HCT116 (cell line): ENCODE data around the gene FAM89B. TPM values are rescaled to one million over a fixed set of nuclear protein-coding genes. Genes with fewer than 3 reads are reported as not detected.

Source experiments
- ATAC-seq: fragments of 200-7000 bp; cut with Tn5 transposase; 2 replicates; pipeline ENCODE4 v1.9.1; 2020; ENCODE audit warnings: mild to moderate bottlenecking, moderate library complexity
- BruUV-seq: library from RNA; stranded (reverse); fragments of 400-500 nt; replicated peaks from 2 replicates; lab custom pipeline; 2021; lab: Mats Ljungman, UMichigan
- CTCF ChIA-PET: fragments of 300-600 bp; sonication (Branson Sonifier 250); formaldehyde crosslinking; loops from one replicate; lab custom pipeline; 2021; ENCODE audit warnings: antibody characterized with exemption; lab: Charles Lee
- POLR2A ChIA-PET: fragments of 300-600, 350-600 bp; sonication (Branson Sonifier 250); formaldehyde crosslinking; loops from one replicate; lab custom pipeline; 2021; ENCODE audit warnings: antibody characterized with exemption; lab: Charles Lee
- RAD21 ChIA-PET, 2 experiments: fragments of 300-600 bp; sonication (Branson Sonifier 250); formaldehyde crosslinking; loops; one replicate each; lab custom pipeline; 2023; ENCODE audit warnings: low total read pairs in 2 of 2; ENCODE audit not compliant: uncharacterized antibody in 2 of 2, unreplicated experiment in 2 of 2, low non-redundant PET in 1 of 2; lab: Charles Lee
- DNase-seq: peaks from one replicate; pipeline ENCODE4 v3.0.0-alpha.2; 2010; ENCODE audit warnings: low read depth, low spot score
- H2AFZ ChIP-seq: fragments of 200-600 bp; shearing (Covaris generic), sonication (generic); 2 replicates; pipeline ENCODE4 v1.6.1; 2017; ENCODE audit warnings: low read depth, mixed run types, mixed read lengths, antibody characterized with exemption, low read length; ENCODE audit not compliant: poor library complexity, severe bottlenecking
- H3K27ac ChIP-seq: 2 replicates; pipeline ENCODE4 v1.5.1; 2012; ENCODE audit warnings: low read depth, low read length
- H3K27me3 ChIP-seq: fragments of 200-600 bp; sonication (generic); 2 replicates; pipeline ENCODE4 v1.6.1; 2016; ENCODE audit warnings: mixed run types, low read length, mixed read lengths; ENCODE audit not compliant: insufficient read depth
- H3K36me3 ChIP-seq, 2 experiments: fragments of 200-500 bp in 1 of 2; fragments of 200-600 bp in 1 of 2; sonication (Bioruptor generic) in 1 of 2; sonication (generic) in 1 of 2; 2 replicates each; pipeline versions ENCODE4 v1.5.1 to v1.6.1; 2014 to 2016; ENCODE audit warnings: low read length in 2 of 2, inconsistent platforms in 1 of 2, mixed read lengths in 1 of 2, mixed run types in 1 of 2; ENCODE audit not compliant: insufficient read depth in 2 of 2, control insufficient read depth in 1 of 2
- H3K4me1 ChIP-seq, 2 experiments: fragments of 200-600 bp in 1 of 2; sonication (generic) in 1 of 2; 2 replicates each; pipeline versions ENCODE4 v1.5.1 to v1.6.1; 2012 to 2017; ENCODE audit warnings: low read length in 2 of 2, inconsistent platforms in 1 of 2, mild to moderate bottlenecking in 1 of 2, mixed read lengths in 1 of 2, mixed run types in 1 of 2, moderate library complexity in 1 of 2; ENCODE audit not compliant: insufficient read depth in 2 of 2, control insufficient read depth in 1 of 2
- H3K4me2 ChIP-seq: fragments of 200-600 bp; sonication (generic); 2 replicates; pipeline ENCODE4 v1.6.1; 2017; ENCODE audit warnings: mixed run types, low read length, mixed read lengths
- H3K4me3 ChIP-seq, 2 experiments: fragments of 200-600 bp in 1 of 2; sonication (generic) in 1 of 2; replicated peaks in 1 of 2; 2 replicates each; pipeline ENCODE4 v1.5.1; 2011 to 2016; ENCODE audit warnings: low read length in 2 of 2, control low read depth in 1 of 2, low read depth in 1 of 2, mild to moderate bottlenecking in 1 of 2, mixed read lengths in 1 of 2, mixed run types in 1 of 2
- H3K79me2 ChIP-seq: fragments of 200-600 bp; sonication (generic); 2 replicates; pipeline ENCODE4 v1.6.1; 2017; ENCODE audit warnings: mild to moderate bottlenecking, mixed run types, low read length, moderate library complexity, mixed read lengths; ENCODE audit not compliant: insufficient read depth
- H3K9ac ChIP-seq: fragments of 200-600 bp; sonication (generic); 2 replicates; pipeline ENCODE4 v1.6.1; 2016; ENCODE audit warnings: low read length, mixed read lengths
- H3K9me2 ChIP-seq: fragments of 200-600 bp; sonication (generic), shearing (Covaris generic); 2 replicates; pipeline ENCODE4 v1.6.1; 2017; ENCODE audit warnings: mixed run types, mild to moderate bottlenecking, moderate library complexity; ENCODE audit not compliant: insufficient read depth
- H3K9me3 ChIP-seq, 2 experiments: fragments of 200-500 bp in 1 of 2; fragments of 200-600 bp in 1 of 2; sonication (Bioruptor generic) in 1 of 2; sonication (generic) in 1 of 2; 2 replicates each; pipeline ENCODE4 v1.6.1; 2014 to 2017; ENCODE audit warnings: low read length in 2 of 2, mixed read lengths in 2 of 2, inconsistent platforms in 1 of 2, low read depth in 1 of 2, mild to moderate bottlenecking in 1 of 2, mixed run types in 1 of 2, moderate library complexity in 1 of 2; ENCODE audit not compliant: control insufficient read depth in 1 of 2, insufficient read depth in 1 of 2
- H4K20me1 ChIP-seq: fragments of 200-600 bp; sonication (generic), shearing (Covaris generic); 2 replicates; pipeline ENCODE4 v1.6.1; 2017; ENCODE audit warnings: mixed run types, mild to moderate bottlenecking, moderate library complexity; ENCODE audit not compliant: insufficient read depth
- CBX3 ChIP-seq: IDR thresholded peaks from 2 replicates; pipeline ENCODE4 v1.6.1; 2012; ENCODE audit warnings: low read depth
- CEBPB ChIP-seq: IDR thresholded peaks from 2 replicates; pipeline ENCODE4 v1.6.1; 2012; ENCODE audit warnings: low read depth
- ELF1 ChIP-seq: IDR thresholded peaks from 2 replicates; pipeline ENCODE4 v1.6.1; 2012; ENCODE audit warnings: low read depth, borderline replicate concordance
- EZH2 ChIP-seq: fragments of 200-600 bp; sonication (generic); IDR thresholded peaks from 2 replicates; pipeline ENCODE4 v1.6.1; 2017; ENCODE audit warnings: antibody characterized with exemption, mixed run types
- EZH2phosphoT487 ChIP-seq: fragments of 200-600 bp; IDR thresholded peaks from 2 replicates; pipeline ENCODE4 v1.6.1; 2018; ENCODE audit warnings: antibody characterized with exemption, borderline replicate concordance
- FOSL1 ChIP-seq: IDR thresholded peaks from 2 replicates; pipeline ENCODE4 v1.6.1; 2012; ENCODE audit warnings: low read depth
- JUND ChIP-seq: IDR thresholded peaks from 2 replicates; pipeline ENCODE4 v1.6.1; 2012
- POLR2A ChIP-seq: IDR thresholded peaks from 2 replicates; pipeline ENCODE4 v1.7.0; 2011; ENCODE audit warnings: borderline replicate concordance; ENCODE audit not compliant: insufficient read depth, insufficient read length; ENCODE audit errors: extremely low read depth
- POLR2AphosphoS5 ChIP-seq: IDR thresholded peaks from 2 replicates; pipeline ENCODE4 v1.6.1; 2011; ENCODE audit warnings: mild to moderate bottlenecking, low read depth, low read length, moderate library complexity
- SP1 ChIP-seq: IDR thresholded peaks from 2 replicates; pipeline ENCODE4 v1.6.1; 2012; ENCODE audit warnings: low read depth
- TCF7L2 ChIP-seq: IDR thresholded peaks from 2 replicates; pipeline ENCODE4 v1.7.0; 2011; ENCODE audit warnings: borderline replicate concordance, inconsistent platforms; ENCODE audit not compliant: insufficient read depth, insufficient read length; ENCODE audit errors: extremely low read depth
- intact Hi-C: fragments of 100-400 bp; cut with micrococcal nuclease; formaldehyde crosslinking; loops from 2 replicates; pipeline ENCODE4 v1.10.0; 2022
- total RNA-seq: library from RNA; stranded (reverse); gene quantifications from one replicate; pipeline ENCODE4 v1.2.1, GENCODE V29; 2021; ENCODE audit not compliant: unreplicated experiment
- TF ChIP-seq, protein P1 (sequence below): IDR thresholded peaks from 2 replicates; pipeline ENCODE4 v1.6.1; 2012
- TF ChIP-seq, protein P2 (sequence below): IDR thresholded peaks from 2 replicates; pipeline ENCODE4 v1.6.1; 2012; ENCODE audit warnings: low read depth
- TF ChIP-seq, protein P3 (sequence below): IDR thresholded peaks from 2 replicates; pipeline ENCODE4 v1.6.1; 2012
- TF ChIP-seq, protein P4 (sequence below), 3 experiments: fragments of 200-600 bp in 1 of 3; sonication (generic) in 1 of 3; IDR thresholded peaks in 2 of 3; conservative IDR thresholded peaks in 1 of 3; 2 replicates each; pipeline ENCODE4 v1.5.1; 2012 to 2017; ENCODE audit warnings: low read depth in 2 of 3, low read length in 2 of 3, antibody characterized with exemption in 1 of 3, borderline replicate concordance in 1 of 3, control low read depth in 1 of 3, mild to moderate bottlenecking in 1 of 3, mixed read lengths in 1 of 3, mixed run types in 1 of 3, moderate library complexity in 1 of 3; ENCODE audit not compliant: insufficient read depth in 1 of 3

Gene FAM89B
- total RNA-seq, 1 experiment from 2014 or later, result 60.0 TPM

DNA sequence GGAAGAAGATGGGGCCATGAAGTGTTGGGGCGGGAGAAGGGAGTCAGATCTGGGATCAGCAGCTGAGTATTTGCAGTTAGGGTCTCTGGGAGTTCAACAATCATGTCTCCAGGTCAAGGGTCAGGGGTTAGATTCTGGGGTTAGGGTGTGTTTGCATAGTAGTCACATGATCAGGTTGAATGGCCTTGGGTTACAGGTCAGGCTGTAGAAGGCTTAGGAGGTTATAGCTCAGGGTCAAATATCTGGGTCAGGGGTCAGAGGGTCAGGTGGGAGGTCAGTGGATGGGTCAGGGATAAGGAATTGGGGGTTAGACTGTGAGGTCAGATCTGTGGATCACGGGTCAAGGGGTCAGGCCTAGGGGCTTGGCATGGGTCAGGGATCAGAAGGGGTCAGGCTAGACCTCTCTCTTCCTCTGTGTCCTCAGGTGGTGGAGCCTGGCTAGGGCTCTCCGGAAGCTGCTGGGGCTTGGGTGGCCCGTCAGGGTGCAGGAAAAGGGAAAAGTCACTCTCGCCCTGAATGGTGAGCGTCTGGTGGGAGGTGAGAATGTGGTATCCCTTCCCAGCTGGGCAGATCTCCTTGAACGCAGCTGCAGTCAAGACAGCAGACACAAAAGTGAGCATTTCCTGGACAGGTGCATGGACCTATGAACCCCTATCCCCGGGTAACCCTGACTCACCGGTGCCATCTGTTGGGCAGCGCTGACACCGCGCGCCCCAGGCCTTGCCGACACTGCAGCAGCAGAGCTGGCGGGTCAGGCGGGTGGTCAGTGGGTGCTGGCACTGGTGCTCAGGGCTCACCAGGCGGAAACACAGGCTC is 20.6 kb upstream of the FAM89B start:
- ChIA-PET RAD21 (interaction anchor here in 1 of 2 experiments (0.6 to 1.5 kb wide), 2 partner anchors 9 to 12 kb away, joined by 3 to 5 read pairs; no protein-coding TSS in a partner anchor), POLR2A (interaction anchor here (0.8 to 2.0 kb wide), 8 partner anchors 9 to 219 kb away, joined by 3 to 7 read pairs (median 4); partner anchors contain the start of genes DPF2, NEAT1 and ZNRD2), CTCF (interaction anchor here (0.7 to 3.7 kb wide), 6 partner anchors 9 to 44 kb away, joined by 3 to 25 read pairs (median 4); partner anchors contain the start of gene ZNRD2)
- Histone ChIP-seq H4K20me1 (no peaks in the 10 kb centered on the region), H3K4me3 (peak overlapping the region; percentile 34 to 50), H3K79me2 (peaks cover 20% of the 10 kb centered on the region), H3K4me1 (peaks cover 58 to 65% of the 10 kb centered on the region in 2 experiments), H3K4me2 (peak overlapping the region; percentile 78), H3K27me3 (no peaks in the 10 kb centered on the region), H3K36me3 (peaks cover 5 to 12% of the 10 kb centered on the region in 2 experiments), H2AFZ (no peak overlapping the region), H3K9me2 (no peaks in the 10 kb centered on the region), H3K27ac (peak overlapping the region; percentile 70), H3K9ac (peak overlapping the region; percentile 40), H3K9me3 (no peaks in the 10 kb centered on the region)
- peak; percentile 43 for ATAC-seq
- intact Hi-C loops, result no loop called here
- no TSS peak for BruUV-seq
- DNase-seq, result peak; percentile 64
- TF ChIP-seq, protein P1, sequence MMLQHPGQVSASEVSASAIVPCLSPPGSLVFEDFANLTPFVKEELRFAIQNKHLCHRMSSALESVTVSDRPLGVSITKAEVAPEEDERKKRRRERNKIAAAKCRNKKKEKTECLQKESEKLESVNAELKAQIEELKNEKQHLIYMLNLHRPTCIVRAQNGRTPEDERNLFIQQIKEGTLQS, result no peak
- TF ChIP-seq, protein P2, sequence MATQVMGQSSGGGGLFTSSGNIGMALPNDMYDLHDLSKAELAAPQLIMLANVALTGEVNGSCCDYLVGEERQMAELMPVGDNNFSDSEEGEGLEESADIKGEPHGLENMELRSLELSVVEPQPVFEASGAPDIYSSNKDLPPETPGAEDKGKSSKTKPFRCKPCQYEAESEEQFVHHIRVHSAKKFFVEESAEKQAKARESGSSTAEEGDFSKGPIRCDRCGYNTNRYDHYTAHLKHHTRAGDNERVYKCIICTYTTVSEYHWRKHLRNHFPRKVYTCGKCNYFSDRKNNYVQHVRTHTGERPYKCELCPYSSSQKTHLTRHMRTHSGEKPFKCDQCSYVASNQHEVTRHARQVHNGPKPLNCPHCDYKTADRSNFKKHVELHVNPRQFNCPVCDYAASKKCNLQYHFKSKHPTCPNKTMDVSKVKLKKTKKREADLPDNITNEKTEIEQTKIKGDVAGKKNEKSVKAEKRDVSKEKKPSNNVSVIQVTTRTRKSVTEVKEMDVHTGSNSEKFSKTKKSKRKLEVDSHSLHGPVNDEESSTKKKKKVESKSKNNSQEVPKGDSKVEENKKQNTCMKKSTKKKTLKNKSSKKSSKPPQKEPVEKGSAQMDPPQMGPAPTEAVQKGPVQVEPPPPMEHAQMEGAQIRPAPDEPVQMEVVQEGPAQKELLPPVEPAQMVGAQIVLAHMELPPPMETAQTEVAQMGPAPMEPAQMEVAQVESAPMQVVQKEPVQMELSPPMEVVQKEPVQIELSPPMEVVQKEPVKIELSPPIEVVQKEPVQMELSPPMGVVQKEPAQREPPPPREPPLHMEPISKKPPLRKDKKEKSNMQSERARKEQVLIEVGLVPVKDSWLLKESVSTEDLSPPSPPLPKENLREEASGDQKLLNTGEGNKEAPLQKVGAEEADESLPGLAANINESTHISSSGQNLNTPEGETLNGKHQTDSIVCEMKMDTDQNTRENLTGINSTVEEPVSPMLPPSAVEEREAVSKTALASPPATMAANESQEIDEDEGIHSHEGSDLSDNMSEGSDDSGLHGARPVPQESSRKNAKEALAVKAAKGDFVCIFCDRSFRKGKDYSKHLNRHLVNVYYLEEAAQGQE, result no peak
- no peak for TF ChIP-seq ELF1
- no peak for TF ChIP-seq CEBPB
- TF ChIP-seq, protein P3, sequence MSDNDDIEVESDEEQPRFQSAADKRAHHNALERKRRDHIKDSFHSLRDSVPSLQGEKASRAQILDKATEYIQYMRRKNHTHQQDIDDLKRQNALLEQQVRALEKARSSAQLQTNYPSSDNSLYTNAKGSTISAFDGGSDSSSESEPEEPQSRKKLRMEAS, result no peak
- no peak for TF ChIP-seq CBX3
- no peak for TF ChIP-seq POLR2A
- no peak for TF ChIP-seq EZH2phosphoT487
- TF ChIP-seq TCF7L2, result no peak
- TF ChIP-seq, protein P4, sequence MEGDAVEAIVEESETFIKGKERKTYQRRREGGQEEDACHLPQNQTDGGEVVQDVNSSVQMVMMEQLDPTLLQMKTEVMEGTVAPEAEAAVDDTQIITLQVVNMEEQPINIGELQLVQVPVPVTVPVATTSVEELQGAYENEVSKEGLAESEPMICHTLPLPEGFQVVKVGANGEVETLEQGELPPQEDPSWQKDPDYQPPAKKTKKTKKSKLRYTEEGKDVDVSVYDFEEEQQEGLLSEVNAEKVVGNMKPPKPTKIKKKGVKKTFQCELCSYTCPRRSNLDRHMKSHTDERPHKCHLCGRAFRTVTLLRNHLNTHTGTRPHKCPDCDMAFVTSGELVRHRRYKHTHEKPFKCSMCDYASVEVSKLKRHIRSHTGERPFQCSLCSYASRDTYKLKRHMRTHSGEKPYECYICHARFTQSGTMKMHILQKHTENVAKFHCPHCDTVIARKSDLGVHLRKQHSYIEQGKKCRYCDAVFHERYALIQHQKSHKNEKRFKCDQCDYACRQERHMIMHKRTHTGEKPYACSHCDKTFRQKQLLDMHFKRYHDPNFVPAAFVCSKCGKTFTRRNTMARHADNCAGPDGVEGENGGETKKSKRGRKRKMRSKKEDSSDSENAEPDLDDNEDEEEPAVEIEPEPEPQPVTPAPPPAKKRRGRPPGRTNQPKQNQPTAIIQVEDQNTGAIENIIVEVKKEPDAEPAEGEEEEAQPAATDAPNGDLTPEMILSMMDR (IDR thresholded peaks at IDR 0.05 in 2 of 3, conservative IDR thresholded peaks at IDR 0.05 in 1 of 3; ENCODE audit: borderline replicate concordance in 1 of 3, insufficient read depth in 1 of 3, low read depth in 2 of 3, low read length in 2 of 3), result peak in 2 of 3 experiments; percentile 72 to 83; a peak in 4 of 6 replicates
- 0 out of 2 replicates have a peak, but pooled peaks have one; percentile 12 for TF ChIP-seq POLR2AphosphoS5
- no peak for TF ChIP-seq FOSL1
- TF ChIP-seq EZH2, result no peak
- TF ChIP-seq JUND, result no peak
- TF ChIP-seq SP1, result no peak
